Fibroblast of mammary gland (primary cell): Measurements from ENCODE around the gene THRA.

Source experiments
- DNase-seq: peaks from one replicate; pipeline ENCODE4 v3.0.0-alpha.2; 2010; ENCODE audit warnings: low read depth
- H3K4me3 ChIP-seq: 2 replicates; pipeline ENCODE4 v1.5.1; 2011; ENCODE audit warnings: low read depth, mild to moderate bottlenecking, low read length, moderate library complexity; ENCODE audit not compliant: control insufficient read depth
- CTCF ChIP-seq: conservative IDR thresholded peaks from 2 replicates; pipeline ENCODE4 v1.5.1; 2011; ENCODE audit warnings: low read depth, low read length, inconsistent platforms; ENCODE audit not compliant: control insufficient read depth, insufficient read depth

The THRA gene

GRCh38 chr17:40018211-40019121 is 44.3 kb upstream of the THRA start:
- no peak for TF ChIP-seq CTCF
- no peak overlapping the region for H3K4me3 ChIP-seq
- peak; percentile 91 for DNase-seq

DNA sequence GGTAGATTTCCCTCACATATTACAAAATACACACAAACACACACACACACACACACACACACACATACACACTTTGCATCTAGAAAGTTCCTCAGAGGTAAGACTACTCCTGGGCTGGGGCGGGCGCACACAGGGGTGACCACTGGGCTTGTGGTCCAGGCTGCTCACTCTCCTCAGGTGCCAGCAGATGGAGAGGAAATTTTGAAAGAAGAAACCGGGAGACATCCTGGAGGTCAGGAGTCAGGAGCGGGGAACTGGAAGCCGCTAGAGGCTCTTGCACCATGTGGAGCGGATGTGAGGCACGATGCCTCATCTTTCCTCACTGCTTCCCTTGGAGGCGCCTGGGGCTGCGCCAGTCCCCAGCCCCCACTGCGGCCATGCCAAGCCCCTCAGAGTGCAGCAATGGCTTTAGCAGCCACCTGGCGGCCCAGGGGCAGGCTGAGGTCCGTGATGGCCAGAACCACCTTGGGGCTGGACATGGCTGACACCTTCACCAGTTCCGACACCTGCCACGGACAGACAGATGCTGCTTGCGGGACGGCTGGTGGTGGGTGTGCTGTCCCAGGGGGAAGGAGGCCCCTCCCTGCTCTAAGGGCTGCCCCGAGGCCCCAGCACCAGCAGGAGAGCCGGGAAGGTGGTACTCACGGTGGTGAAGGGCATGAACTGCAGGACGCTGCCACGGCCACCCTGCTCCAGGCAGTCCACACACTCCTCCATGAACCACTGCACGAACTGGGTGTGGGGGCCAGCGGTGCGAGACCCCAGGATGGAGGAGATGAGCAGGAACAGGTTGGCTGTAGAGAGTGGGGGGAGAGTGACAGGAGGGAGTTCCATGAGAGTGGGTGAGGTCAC is 43.4 kb upstream of the THRA start:
- no peak overlapping the region for H3K4me3 ChIP-seq
- TF ChIP-seq CTCF, result no peak
- peak; percentile 96 for DNase-seq

- no peak for DNase-seq
- H3K4me3 ChIP-seq, result no peak overlapping the region
- TF ChIP-seq CTCF, result no peak
These were observed 42.6 kb upstream of the THRA start for GRCh38 chr17:40020146-40020545.

GRCh38 chr17:40021451-40021971 is 41.3 kb upstream of the THRA start:
- peak; percentile 95 for DNase-seq
- TF ChIP-seq CTCF, result no peak
- no peak overlapping the region for H3K4me3 ChIP-seq

- no peak for TF ChIP-seq CTCF
- H3K4me3 ChIP-seq, result no peak overlapping the region
- DNase-seq, result no peak
These were observed 40.3 kb upstream of the THRA start for GRCh38 chr17:40022497-40022896.

DNA sequence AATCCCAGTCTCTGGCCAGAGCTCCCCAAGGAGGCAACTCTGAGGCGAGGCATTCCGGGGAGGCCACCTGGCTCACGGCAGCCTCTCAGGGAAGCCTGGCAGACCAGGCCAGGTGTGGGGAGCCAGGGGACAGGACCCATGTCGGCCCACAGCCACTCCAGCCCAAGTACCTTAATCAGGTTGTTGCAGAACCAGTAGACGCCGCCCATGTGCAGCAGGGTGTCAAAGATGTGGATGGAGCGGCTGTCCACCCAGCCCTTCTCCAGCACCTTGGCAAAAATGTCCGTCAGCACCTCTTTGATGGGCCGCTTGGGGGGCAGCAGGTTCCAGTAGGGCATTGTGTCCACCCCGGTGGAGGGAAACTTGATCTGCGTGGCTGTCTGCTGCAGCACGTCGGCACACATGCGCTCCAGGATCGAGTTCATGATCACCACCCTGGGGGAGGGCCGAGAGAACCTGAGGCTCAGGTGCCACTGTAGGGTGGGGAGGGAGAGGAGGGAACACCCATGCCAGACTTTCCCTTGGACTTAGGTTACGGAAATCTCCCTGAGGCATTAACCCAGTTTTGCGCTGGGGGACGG is 39.7 kb upstream of the THRA start:
- no peak overlapping the region for H3K4me3 ChIP-seq
- TF ChIP-seq CTCF, result no peak
- no peak for DNase-seq
